Gastrocnemius medialis (tissue), 4 donors: ENCODE results near the gene DCHS2.

ENCODE experiments used
- CTCF ChIP-seq, 5 experiments: fragments of 450-650 bp in 3 of 5; fragments of 200-600 bp in 2 of 5; sonication (generic) in 2 of 5; IDR thresholded peaks in 4 of 5; conservative IDR thresholded peaks in 1 of 5; 1 replicate in 4 of 5; 2 replicates in 1 of 5; pipeline ENCODE4 v1.5.1; 2016 to 2019; ENCODE audit warnings: antibody characterized with exemption in 5 of 5, mild to moderate bottlenecking in 3 of 5, moderate library complexity in 3 of 5
- POLR2A ChIP-seq, 2 donors: fragments of 450-650 bp; IDR thresholded peaks; one replicate each; pipeline ENCODE4 v1.6.1; 2017; ENCODE audit warnings: antibody characterized with exemption in 2 of 2, mild to moderate bottlenecking in 2 of 2, moderate library complexity in 2 of 2

GRCh38 chr4:154526151-154526550 lies 34.6 kb upstream of the DCHS2 start:
- TF ChIP-seq POLR2A (IDR thresholded peaks at IDR 0.05) (no peak), CTCF (IDR thresholded peaks at IDR 0.05 in 4 of 5, conservative IDR thresholded peaks at IDR 0.05 in 1 of 5) (no peak)
